Uterus (tissue), 4 donors: ENCODE data around the gene ADAMTS10. TPM values are rescaled to one million over a fixed set of nuclear protein-coding genes. Genes with fewer than 3 reads are reported as not detected.
"Not testable (repeated sequence)": the region's sequence is repeated elsewhere in the genome, so short reads cannot be mapped to it uniquely, and the experiment has no call there.

Experiments used
- DNase-seq, 2 donors: peaks; one replicate each; pipeline ENCODE4 v3.0.0-alpha.2; 2019 to 2020
- H3K27ac ChIP-seq, 2 donors: fragments of 200-600 bp; sonication (generic); 1 replicate in 1 of 2; 2 replicates in 1 of 2; pipeline ENCODE4 v1.5.1; 2016 to 2018
- H3K27me3 ChIP-seq, 2 donors: fragments of 200-600 bp; sonication (generic); one replicate each; pipeline ENCODE4 v1.5.1; 2018 to 2019; ENCODE audit warnings: control low read depth in 1 of 2
- H3K36me3 ChIP-seq, 2 donors: fragments of 200-600 bp; sonication (generic); one replicate each; pipeline ENCODE4 v1.5.1; 2019; ENCODE audit warnings: control low read depth in 1 of 2
- H3K4me1 ChIP-seq, 2 donors: fragments of 200-600 bp; sonication (generic); one replicate each; pipeline ENCODE4 v1.5.1; 2018 to 2019; ENCODE audit warnings: control low read depth in 1 of 2
- H3K4me3 ChIP-seq, 2 donors: fragments of 200-600 bp; sonication (generic); 1 replicate in 1 of 2; 2 replicates in 1 of 2; pipeline ENCODE4 v1.5.1; 2018 to 2019; ENCODE audit warnings: mild to moderate bottlenecking in 1 of 2
- H3K9me3 ChIP-seq, 2 donors: fragments of 200-600 bp; sonication (generic); one replicate each; pipeline ENCODE4 v1.5.1; 2019; ENCODE audit warnings: control low read depth in 1 of 2
- POLR2A ChIP-seq, 2 donors: fragments of 450-650 bp; IDR thresholded peaks; one replicate each; pipeline ENCODE4 v1.6.1; 2016; ENCODE audit warnings: antibody characterized with exemption in 2 of 2, mild to moderate bottlenecking in 1 of 2, moderate library complexity in 1 of 2
- intact Hi-C: fragments of 100-400 bp; cut with DNase I; formaldehyde crosslinking; loops from one replicate; pipeline ENCODE4 v1.15.1; 2023; ENCODE audit warnings: low total_unique reads
- total RNA-seq, 4 donors: library from RNA; depleted of rRNA in 3 of 4; stranded (reverse); fragments of >200 nt in 3 of 4; gene quantifications; one replicate each; pipeline versions ENCODE4 v1.1.0 to v1.2.4, GENCODE V29; 2014 to 2023
- TF ChIP-seq, protein P1 (sequence below), 4 experiments: fragments of 200-600 bp in 2 of 4; fragments of 450-650 bp in 2 of 4; sonication (generic) in 2 of 4; IDR thresholded peaks; one replicate each; pipeline ENCODE4 v1.5.1; 2016 to 2019; ENCODE audit warnings: antibody characterized with exemption in 4 of 4, mild to moderate bottlenecking in 2 of 4, moderate library complexity in 1 of 4
- donor health status: DM: yes; HTN: yes; CAD: no.

Gene ADAMTS10
- total RNA-seq, 4 donors from 2014 or later, result 13.2 to 70.4 (median 52.7) TPM

DNA sequence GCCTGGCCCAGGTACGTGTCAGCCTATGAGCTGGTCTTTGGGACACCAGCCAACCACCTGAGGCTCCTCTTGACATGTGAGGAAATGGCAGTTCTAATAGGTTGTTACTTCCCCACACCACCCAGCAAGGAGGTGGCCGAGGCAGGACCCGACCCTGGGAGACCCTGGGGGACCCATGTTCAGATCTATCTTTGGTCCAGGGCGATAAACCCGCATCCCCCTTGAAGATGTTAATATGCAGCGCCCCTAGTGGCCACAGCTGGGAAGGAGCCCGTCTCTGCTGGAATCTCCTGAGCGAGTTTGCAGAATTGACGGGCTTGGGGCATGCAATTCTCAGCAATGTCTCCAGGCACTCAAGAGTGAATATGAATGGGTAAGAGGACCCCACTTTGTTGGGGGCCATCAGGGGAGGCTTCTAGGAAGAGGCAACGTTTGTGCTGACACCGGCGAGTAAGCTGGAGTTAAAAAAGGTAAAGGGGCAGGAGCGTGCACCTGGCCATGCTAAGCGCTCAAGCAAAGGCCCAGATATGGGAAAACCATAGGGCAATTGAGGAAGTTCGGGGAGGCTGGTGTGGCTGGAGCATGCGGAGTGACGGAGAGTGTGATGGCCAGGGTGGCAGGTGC is 31.8 kb downstream of the ADAMTS10 start:
- peak; percentile 72 to 76 for DNase-seq
- no peaks in the 10 kb centered on the region for H3K9me3 ChIP-seq

DNA sequence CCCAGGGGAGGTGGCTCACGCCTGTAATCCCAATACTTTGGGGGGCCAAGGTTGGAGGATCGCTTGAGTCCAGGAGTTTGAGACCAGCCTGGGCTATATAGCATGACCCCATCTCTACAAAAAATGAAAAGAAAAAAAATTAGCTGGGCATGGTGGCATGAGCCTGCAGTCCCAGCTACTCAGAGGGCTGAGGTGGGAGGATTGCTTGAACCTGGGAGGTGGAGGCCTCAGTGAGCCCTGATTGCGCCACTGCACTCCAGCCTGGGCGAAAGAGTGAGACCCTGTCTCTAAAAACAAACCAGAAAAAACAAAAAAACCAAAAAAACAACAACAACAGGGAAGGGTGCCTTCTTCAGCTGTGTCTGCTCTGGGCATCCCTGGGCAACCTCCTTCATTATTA is 32.8 kb downstream of the ADAMTS10 start:
- no peak overlapping the region for H3K4me3 ChIP-seq
- no peak for TF ChIP-seq POLR2A (IDR thresholded peaks at IDR 0.05)
- TF ChIP-seq, protein P1, sequence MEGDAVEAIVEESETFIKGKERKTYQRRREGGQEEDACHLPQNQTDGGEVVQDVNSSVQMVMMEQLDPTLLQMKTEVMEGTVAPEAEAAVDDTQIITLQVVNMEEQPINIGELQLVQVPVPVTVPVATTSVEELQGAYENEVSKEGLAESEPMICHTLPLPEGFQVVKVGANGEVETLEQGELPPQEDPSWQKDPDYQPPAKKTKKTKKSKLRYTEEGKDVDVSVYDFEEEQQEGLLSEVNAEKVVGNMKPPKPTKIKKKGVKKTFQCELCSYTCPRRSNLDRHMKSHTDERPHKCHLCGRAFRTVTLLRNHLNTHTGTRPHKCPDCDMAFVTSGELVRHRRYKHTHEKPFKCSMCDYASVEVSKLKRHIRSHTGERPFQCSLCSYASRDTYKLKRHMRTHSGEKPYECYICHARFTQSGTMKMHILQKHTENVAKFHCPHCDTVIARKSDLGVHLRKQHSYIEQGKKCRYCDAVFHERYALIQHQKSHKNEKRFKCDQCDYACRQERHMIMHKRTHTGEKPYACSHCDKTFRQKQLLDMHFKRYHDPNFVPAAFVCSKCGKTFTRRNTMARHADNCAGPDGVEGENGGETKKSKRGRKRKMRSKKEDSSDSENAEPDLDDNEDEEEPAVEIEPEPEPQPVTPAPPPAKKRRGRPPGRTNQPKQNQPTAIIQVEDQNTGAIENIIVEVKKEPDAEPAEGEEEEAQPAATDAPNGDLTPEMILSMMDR (IDR thresholded peaks at IDR 0.05), result no peak

More for the DNA sequence above, 31.8 kb downstream of the ADAMTS10 start:
- intact Hi-C loops, result no loop called here
- Histone ChIP-seq H3K27ac (no peak overlapping the region), H3K4me1 (no peaks in the 10 kb centered on the region), H3K27me3 (no peaks in the 10 kb centered on the region), H3K36me3 (no peaks in the 10 kb centered on the region), H3K4me3 (no peak overlapping the region)
- TF ChIP-seq, protein P1 (IDR thresholded peaks at IDR 0.05), result peak; percentile 71 to 93 (median 74)
- no peak for TF ChIP-seq POLR2A (IDR thresholded peaks at IDR 0.05)

DNA sequence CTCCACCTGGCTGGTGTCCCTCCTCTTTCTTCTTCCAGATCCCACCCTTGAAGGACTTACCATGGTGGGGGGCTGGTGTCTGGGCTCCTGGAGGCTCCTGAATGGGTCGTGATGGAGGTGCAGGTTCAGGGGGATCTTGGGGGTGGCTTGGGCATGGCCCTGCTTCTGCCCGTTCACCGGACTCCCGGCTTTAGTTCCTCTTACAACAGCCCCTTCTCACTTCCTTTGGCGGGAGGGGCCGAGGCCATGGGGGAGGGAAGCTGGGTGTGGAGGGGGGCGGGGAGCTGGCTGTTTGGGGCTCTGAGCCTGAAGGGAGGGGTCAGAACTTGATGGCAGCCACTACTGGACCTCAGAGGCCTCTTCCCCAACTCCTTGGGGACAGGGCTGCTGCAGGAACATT is 33.3 kb downstream of the ADAMTS10 start, which contains the start of gene MYO1F:
Gene MYO1F, minus strand, starts transcription at position 196 of the 400 bp plus-strand sequence. Its CDS starts 133 bp downstream, at position 63.
- H3K27ac ChIP-seq, result no peak within 1 kb of the TSS
- H3K9me3 ChIP-seq, result no peaks in the 10 kb centered on the region
- no peak within 1 kb of the TSS for H3K4me3 ChIP-seq
- intact Hi-C loops, result no loop called here
- H3K4me1 ChIP-seq, result no peaks in the 10 kb centered on the region
- no peaks in the 10 kb centered on the region for H3K36me3 ChIP-seq
- no peaks in the 10 kb centered on the region for H3K27me3 ChIP-seq
- TF ChIP-seq, protein P1 (IDR thresholded peaks at IDR 0.05), result no peak
- TF ChIP-seq POLR2A (IDR thresholded peaks at IDR 0.05), result no peak
- no peak for DNase-seq

More for the DNA sequence above, 32.8 kb downstream of the ADAMTS10 start:
- intact Hi-C loops, result no loop called here
- Histone ChIP-seq H3K36me3 (no peaks in the 10 kb centered on the region), H3K4me1 (no peaks in the 10 kb centered on the region), H3K27me3 (no peaks in the 10 kb centered on the region), H3K27ac (no peak overlapping the region), H3K9me3 (no peaks in the 10 kb centered on the region)
- no peak for DNase-seq

DNA sequence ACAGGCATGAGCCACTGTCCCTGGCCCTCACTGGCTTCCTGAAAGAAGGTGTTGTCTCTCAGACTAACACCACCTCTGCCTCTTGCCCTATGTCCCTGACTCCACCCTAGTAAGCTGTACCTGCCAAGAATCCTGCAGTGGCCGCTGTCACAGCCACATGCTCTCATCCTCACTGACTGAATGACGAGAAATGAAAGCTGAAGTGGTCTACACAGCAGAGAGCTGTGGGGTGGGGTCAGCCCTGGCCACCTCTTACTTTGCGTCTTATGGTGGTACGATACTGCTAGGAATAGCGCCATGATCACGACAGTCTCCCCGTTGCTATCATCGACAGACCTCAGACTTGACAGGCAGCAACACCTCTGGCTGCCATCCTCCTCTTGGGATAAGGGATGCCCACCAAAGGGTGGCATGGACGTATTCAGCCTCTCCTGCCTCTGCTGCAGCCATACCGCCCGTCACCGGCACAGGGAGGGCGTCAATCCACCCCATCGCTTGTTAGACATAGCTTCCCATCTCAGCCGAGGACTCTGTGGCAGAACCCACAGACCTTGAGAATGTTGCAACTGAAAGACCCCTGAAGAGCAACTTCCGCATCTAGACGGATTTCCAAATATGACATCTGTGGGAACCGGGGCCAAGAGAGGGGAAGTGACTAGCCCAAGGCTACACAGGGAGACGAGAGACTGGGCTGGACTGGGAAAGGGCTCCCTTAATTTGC is 34.1 kb downstream of the ADAMTS10 start:
- TF ChIP-seq, protein P1 (IDR thresholded peaks at IDR 0.05), result no peak
- TF ChIP-seq POLR2A (IDR thresholded peaks at IDR 0.05), result no peak
- Histone ChIP-seq H3K4me3 (no peak overlapping the region), H3K9me3 (no peaks in the 10 kb centered on the region), H3K36me3 (no peaks in the 10 kb centered on the region), H3K27ac (no peak overlapping the region), H3K27me3 (no peaks in the 10 kb centered on the region), H3K4me1 (no peaks in the 10 kb centered on the region)
- no peak for DNase-seq
- intact Hi-C loops, result no loop called here

DNA sequence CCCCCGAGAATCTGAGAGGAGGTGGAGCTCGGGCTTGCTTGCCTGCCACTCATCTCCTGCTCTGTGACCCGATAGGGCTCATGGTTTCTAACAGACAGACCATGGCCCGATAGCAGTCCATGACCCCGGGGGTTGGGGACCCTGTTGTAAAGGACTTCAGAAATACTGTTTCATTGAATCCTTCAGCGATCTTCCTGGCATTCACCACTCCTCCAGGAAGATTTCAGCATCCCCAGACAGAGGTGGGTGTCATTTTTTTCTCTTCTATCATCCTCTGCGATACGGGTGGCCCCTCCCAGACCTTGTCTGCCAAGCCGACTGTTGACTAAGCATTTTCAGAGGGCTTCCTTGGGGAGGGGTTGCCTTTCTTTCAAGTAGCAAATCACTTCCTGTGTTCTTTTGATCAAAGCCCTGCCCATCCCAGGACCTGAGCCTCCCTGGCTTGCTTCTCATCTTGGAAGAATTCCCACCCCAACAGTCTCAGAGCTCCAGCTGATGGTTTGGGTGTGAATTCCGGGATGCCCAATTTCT is 35.0 kb downstream of the ADAMTS10 start:
- no peak for DNase-seq
- Histone ChIP-seq H3K27ac (no peak overlapping the region), H3K4me1 (no peaks in the 10 kb centered on the region), H3K9me3 (no peaks in the 10 kb centered on the region), H3K36me3 (no peaks in the 10 kb centered on the region), H3K27me3 (no peaks in the 10 kb centered on the region), H3K4me3 (no peak overlapping the region)
- intact Hi-C loops, result no loop called here
- no peak for TF ChIP-seq POLR2A (IDR thresholded peaks at IDR 0.05)
- TF ChIP-seq, protein P1 (IDR thresholded peaks at IDR 0.05), result no peak

DNA sequence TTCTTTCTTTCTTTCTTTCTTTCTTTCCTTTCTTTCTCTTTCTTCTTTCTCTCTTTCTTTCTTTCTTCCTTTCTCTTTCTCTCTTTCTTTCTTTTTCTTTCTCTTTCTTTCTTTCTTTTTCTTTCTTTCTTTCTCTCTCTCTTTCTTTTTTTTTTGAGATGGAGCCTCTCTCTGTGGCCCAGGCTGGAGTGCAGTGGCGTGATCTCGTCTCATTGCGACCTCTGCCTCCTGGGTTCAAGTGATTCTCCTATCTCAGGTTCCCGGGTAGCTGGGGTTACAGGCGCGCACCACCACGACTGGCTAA is 35.9 kb downstream of the ADAMTS10 start:
- H3K4me1 ChIP-seq, H3K4me3 ChIP-seq, H3K27me3 ChIP-seq, H3K27ac ChIP-seq, DNase-seq, intact Hi-C loops, H3K9me3 ChIP-seq, H3K36me3 ChIP-seq: not testable (repeated sequence)
